HEK293 (cell line): ENCODE results near the gene ACBD3.

Experiments used
- ELK4 ChIP-seq: IDR thresholded peaks from 2 replicates; pipeline ENCODE4 v1.6.1; 2011; ENCODE audit warnings: mild to moderate bottlenecking, low read depth, low read length, borderline replicate concordance
- GLI2 ChIP-seq: fragments of 450-650 bp; formaldehyde crosslinking; IDR thresholded peaks from 2 replicates; pipeline ENCODE4; 2017; ENCODE audit warnings: missing biosample characterization, missing genetic modification characterization, low read depth, borderline replicate concordance
- HOXA7 ChIP-seq: sonication (generic); formaldehyde crosslinking; IDR thresholded peaks from 2 replicates; pipeline ENCODE4 v1.8.1; 2022; ENCODE audit warnings: missing genetic modification reagents, borderline replicate concordance
- KLF10 ChIP-seq: fragments of 450-650 bp; IDR thresholded peaks from 2 replicates; pipeline ENCODE4 v1.5.1; 2018; ENCODE audit warnings: missing biosample characterization, mild to moderate bottlenecking, missing genetic modification characterization
- KLF16 ChIP-seq: fragments of 450-650 bp; formaldehyde crosslinking; IDR thresholded peaks from 2 replicates; pipeline ENCODE4 v1.5.1; 2017; ENCODE audit warnings: missing biosample characterization, missing genetic modification characterization
- MEIS1 ChIP-seq: sonication (generic); formaldehyde crosslinking; IDR thresholded peaks from 2 replicates; pipeline ENCODE4 v1.8.1; 2022; ENCODE audit warnings: missing genetic modification reagents, mild to moderate bottlenecking, borderline replicate concordance
- PRDM1 ChIP-seq: fragments of 450-650 bp; formaldehyde crosslinking; IDR thresholded peaks from 2 replicates; pipeline ENCODE4; 2016; ENCODE audit warnings: missing biosample characterization, missing genetic modification characterization
- SCRT2 ChIP-seq: fragments of 450-650 bp; formaldehyde crosslinking; IDR thresholded peaks from 2 replicates; pipeline ENCODE4 v1.5.1; 2016; ENCODE audit warnings: missing biosample characterization, missing genetic modification characterization
- SP7 ChIP-seq: fragments of 450-650 bp; formaldehyde crosslinking; IDR thresholded peaks from 2 replicates; pipeline ENCODE4 v1.5.1; 2016; ENCODE audit warnings: missing biosample characterization, missing genetic modification characterization
- TRIM28 ChIP-seq: IDR thresholded peaks from 2 replicates; pipeline ENCODE4 v1.6.1; 2011; ENCODE audit warnings: low read length, control low read depth, borderline replicate concordance
- WT1 ChIP-seq: fragments of 450-650 bp; formaldehyde crosslinking; IDR thresholded peaks from 2 replicates; pipeline ENCODE4 v1.5.1; 2016; ENCODE audit warnings: missing biosample characterization, missing genetic modification characterization
- ZBTB44 ChIP-seq: fragments of 450-650 bp; IDR thresholded peaks from 2 replicates; pipeline ENCODE4 v1.5.1; 2018; ENCODE audit warnings: missing biosample characterization, mild to moderate bottlenecking, missing genetic modification characterization
- ZFP69B ChIP-seq: fragments of 450-650 bp; formaldehyde crosslinking; IDR thresholded peaks from 2 replicates; pipeline ENCODE4 v1.5.1; 2016; ENCODE audit warnings: missing biosample characterization, missing genetic modification characterization
- ZNF10 ChIP-seq: fragments of 450-650 bp; formaldehyde crosslinking; IDR thresholded peaks from 2 replicates; pipeline ENCODE4 v1.5.1; 2017; ENCODE audit warnings: missing biosample characterization, missing genetic modification characterization
- ZNF133 ChIP-seq: fragments of 450-650 bp; formaldehyde crosslinking; IDR thresholded peaks from 2 replicates; pipeline ENCODE4 v1.5.1; 2016; ENCODE audit warnings: missing biosample characterization, missing genetic modification characterization
- ZNF138 ChIP-seq: fragments of 450-650 bp; formaldehyde crosslinking; IDR thresholded peaks from 2 replicates; pipeline ENCODE4 v1.5.1; 2016; ENCODE audit warnings: missing biosample characterization, missing genetic modification characterization, borderline replicate concordance
- ZNF19 ChIP-seq: fragments of 450-650 bp; formaldehyde crosslinking; IDR thresholded peaks from 2 replicates; pipeline ENCODE4; 2016; ENCODE audit warnings: missing biosample characterization, missing genetic modification characterization, low read depth
- ZNF223 ChIP-seq: fragments of 450-650 bp; formaldehyde crosslinking; IDR thresholded peaks from 2 replicates; pipeline ENCODE4 v1.5.1; 2016; ENCODE audit warnings: missing biosample characterization, missing genetic modification characterization
- ZNF23 ChIP-seq: fragments of 450-650 bp; formaldehyde crosslinking; IDR thresholded peaks from 2 replicates; pipeline ENCODE4 v1.5.1; 2016; ENCODE audit warnings: missing biosample characterization, missing genetic modification characterization, borderline replicate concordance
- ZNF239 ChIP-seq: fragments of 450-650 bp; formaldehyde crosslinking; IDR thresholded peaks from 2 replicates; pipeline ENCODE4 v1.5.1; 2016; ENCODE audit warnings: missing biosample characterization, missing genetic modification characterization
- ZNF248 ChIP-seq: fragments of 450-650 bp; formaldehyde crosslinking; IDR thresholded peaks from 2 replicates; pipeline ENCODE4 v1.5.1; 2017; ENCODE audit warnings: missing biosample characterization, missing genetic modification characterization
- ZNF280D ChIP-seq: fragments of 450-650 bp; formaldehyde crosslinking; IDR thresholded peaks from 2 replicates; pipeline ENCODE4 v1.5.1; 2016; ENCODE audit warnings: missing biosample characterization, missing genetic modification characterization
- ZNF324 ChIP-seq: fragments of 450-650 bp; formaldehyde crosslinking; IDR thresholded peaks from 2 replicates; pipeline ENCODE4 v1.5.1; 2016; ENCODE audit warnings: missing biosample characterization, missing genetic modification characterization
- ZNF335 ChIP-seq: fragments of 450-650 bp; formaldehyde crosslinking; conservative IDR thresholded peaks from 2 replicates; pipeline ENCODE4 v1.5.1; 2016; ENCODE audit warnings: missing biosample characterization, missing genetic modification characterization
- ZNF366 ChIP-seq: fragments of 450-650 bp; formaldehyde crosslinking; conservative IDR thresholded peaks from 2 replicates; pipeline ENCODE4 v1.5.1; 2016; ENCODE audit warnings: missing biosample characterization, missing genetic modification characterization
- ZNF416 ChIP-seq: fragments of 450-650 bp; formaldehyde crosslinking; IDR thresholded peaks from 2 replicates; pipeline ENCODE4 v1.5.1; 2016; ENCODE audit warnings: missing biosample characterization, missing genetic modification characterization
- ZNF423 ChIP-seq: fragments of 450-650 bp; formaldehyde crosslinking; IDR thresholded peaks from 2 replicates; pipeline ENCODE4 v1.5.1; 2016; ENCODE audit warnings: missing biosample characterization, missing genetic modification characterization
- ZNF596 ChIP-seq: fragments of 450-650 bp; IDR thresholded peaks from 2 replicates; pipeline ENCODE4 v1.5.0; 2018; ENCODE audit warnings: missing biosample characterization, mild to moderate bottlenecking, missing genetic modification characterization, moderate library complexity
- ZNF621 ChIP-seq: fragments of 450-650 bp; formaldehyde crosslinking; IDR thresholded peaks from 2 replicates; pipeline ENCODE4 v1.5.1; 2017; ENCODE audit warnings: missing biosample characterization, missing genetic modification characterization
- ZNF658 ChIP-seq: fragments of 450-650 bp; formaldehyde crosslinking; IDR thresholded peaks from 2 replicates; pipeline ENCODE4; 2016; ENCODE audit warnings: missing biosample characterization, missing genetic modification characterization
- ZNF660 ChIP-seq: fragments of 450-650 bp; IDR thresholded peaks from 2 replicates; pipeline ENCODE4 v1.5.1; 2018; ENCODE audit warnings: missing biosample characterization, mild to moderate bottlenecking, missing genetic modification characterization
- ZNF664 ChIP-seq: fragments of 450-650 bp; formaldehyde crosslinking; IDR thresholded peaks from 2 replicates; pipeline ENCODE4 v1.5.1; 2016; ENCODE audit warnings: missing biosample characterization, missing genetic modification characterization
- ZNF704 ChIP-seq: fragments of 450-650 bp; formaldehyde crosslinking; IDR thresholded peaks from 2 replicates; pipeline ENCODE4 v1.5.1; 2016; ENCODE audit warnings: missing biosample characterization, missing genetic modification characterization
- ZNF843 ChIP-seq: fragments of 450-650 bp; formaldehyde crosslinking; IDR thresholded peaks from 2 replicates; pipeline ENCODE4 v1.5.1; 2016; ENCODE audit warnings: missing biosample characterization, missing genetic modification characterization
- ZSCAN23 ChIP-seq: fragments of 450-650 bp; formaldehyde crosslinking; IDR thresholded peaks from 2 replicates; pipeline ENCODE4 v1.5.1; 2016; ENCODE audit warnings: missing biosample characterization, missing genetic modification characterization
- ZXDB ChIP-seq: fragments of 450-650 bp; formaldehyde crosslinking; IDR thresholded peaks from 2 replicates; pipeline ENCODE4 v1.5.1; 2016; ENCODE audit warnings: missing biosample characterization, missing genetic modification characterization

The ACBD3 gene

GRCh38 chr1:226187019-226187322, 430 bp upstream of the ACBD3 start (continued):
- no peak for TF ChIP-seq KLF10
- no peak; the same call in 1 of the 2 replicates for TF ChIP-seq ZNF324 (tag by site-specific recombination)
- TF ChIP-seq ZNF239 (tag by site-specific recombination), result no peak
- TF ChIP-seq ZNF10 (tag by site-specific recombination), result no peak
- TF ChIP-seq MEIS1, result no peak; the same call in 1 of the 2 replicates
- TF ChIP-seq ZNF596 (tag by site-specific recombination), result no peak
- no peak for TF ChIP-seq PRDM1 (tag by site-specific recombination)
- peak; percentile 68 for TF ChIP-seq ZXDB (tag by site-specific recombination)
- no peak for TF ChIP-seq KLF16 (tag by site-specific recombination)
- no peak for TF ChIP-seq ZNF621 (tag by site-specific recombination)
- no peak for TF ChIP-seq ZNF23 (tag by site-specific recombination)
- no peak; the same call in 1 of the 2 replicates for TF ChIP-seq ZNF843 (tag by site-specific recombination)
- TF ChIP-seq ZNF280D (tag by site-specific recombination), result no peak
- TF ChIP-seq ZNF664 (tag by site-specific recombination), result no peak
- no peak for TF ChIP-seq ZNF138 (tag by site-specific recombination)
- no peak for TF ChIP-seq TRIM28
- no peak for TF ChIP-seq SCRT2
- 0 out of 2 replicates have a peak, but pooled peaks have one; percentile 13 for TF ChIP-seq SP7
- TF ChIP-seq ZNF658 (tag by site-specific recombination), result no peak
- TF ChIP-seq ZNF704 (tag by site-specific recombination), result no peak
- no peak for TF ChIP-seq WT1 (tag by site-specific recombination)
- no peak for TF ChIP-seq ELK4
- TF ChIP-seq GLI2 (tag by site-specific recombination), result no peak
- TF ChIP-seq ZSCAN23 (tag by site-specific recombination), result no peak
- no peak for TF ChIP-seq ZNF423
- TF ChIP-seq ZNF335 (tag by site-specific recombination), result peak; percentile 56
- no peak for TF ChIP-seq ZNF19 (tag by site-specific recombination)
- TF ChIP-seq ZNF223 (tag by site-specific recombination), result no peak
- TF ChIP-seq ZFP69B (tag by site-specific recombination), result no peak
- no peak for TF ChIP-seq ZNF416
- no peak for TF ChIP-seq ZNF660 (tag by site-specific recombination)
- no peak for TF ChIP-seq ZBTB44 (tag by site-specific recombination)
- no peak for TF ChIP-seq ZNF366 (tag by site-specific recombination)
- TF ChIP-seq ZNF248 (tag by site-specific recombination), result no peak
- TF ChIP-seq HOXA7 (CRISPR knock-in tag), result no peak
- TF ChIP-seq ZNF133 (tag by site-specific recombination), result no peak
